HEK293T (cell line): ENCODE measurements around the gene PLEK2.

ENCODE experiments used
- ARNT ChIP-seq: fragments of 450-650 bp; IDR thresholded peaks from 2 replicates; pipeline ENCODE4 v1.6.1; 2017; ENCODE audit warnings: mild to moderate bottlenecking
- BHLHE40 ChIP-seq: fragments of 450-650 bp; IDR thresholded peaks from 2 replicates; pipeline ENCODE4 v1.6.1; 2016; ENCODE audit warnings: mild to moderate bottlenecking, moderate library complexity, borderline replicate concordance
- CTBP1 ChIP-seq: fragments of 450-650 bp; IDR thresholded peaks from 2 replicates; pipeline ENCODE4 v1.6.1; 2016; ENCODE audit warnings: borderline replicate concordance
- ELF4 ChIP-seq: fragments of 450-650 bp; IDR thresholded peaks from 2 replicates; pipeline ENCODE4 v1.6.1; 2017; ENCODE audit warnings: antibody characterized with exemption
- FOXA1 ChIP-seq: fragments of 450-650 bp; IDR thresholded peaks from 2 replicates; pipeline ENCODE4 v1.6.1; 2016; ENCODE audit warnings: mild to moderate bottlenecking
- FOXK2 ChIP-seq: fragments of 450-650 bp; IDR thresholded peaks from 2 replicates; pipeline ENCODE4 v1.6.1; 2016; ENCODE audit warnings: mild to moderate bottlenecking
- FOXM1 ChIP-seq: fragments of 450-650 bp; IDR thresholded peaks from 2 replicates; pipeline ENCODE4 v1.6.1; 2017; ENCODE audit warnings: mild to moderate bottlenecking, borderline replicate concordance
- L3MBTL2 ChIP-seq: fragments of 450-650 bp; conservative IDR thresholded peaks from 2 replicates; pipeline ENCODE4 v1.6.1; 2016; ENCODE audit warnings: mild to moderate bottlenecking
- LEF1 ChIP-seq: fragments of 450-650 bp; IDR thresholded peaks from 2 replicates; pipeline ENCODE4 v1.6.1; 2017; ENCODE audit warnings: mild to moderate bottlenecking, borderline replicate concordance
- PKNOX1 ChIP-seq: fragments of 450-650 bp; IDR thresholded peaks from 2 replicates; pipeline ENCODE4 v1.6.1; 2016
- SP1 ChIP-seq: fragments of 450-650 bp; IDR thresholded peaks from 2 replicates; pipeline ENCODE4 v1.6.1; 2017
- SUZ12 ChIP-seq: fragments of 450-650 bp; IDR thresholded peaks from 2 replicates; pipeline ENCODE4 v1.6.1; 2016; ENCODE audit warnings: mild to moderate bottlenecking
- TARDBP ChIP-seq: fragments of 450-650 bp; IDR thresholded peaks from 2 replicates; pipeline ENCODE4 v1.6.1; 2016
- ZNF384 ChIP-seq: fragments of 450-650 bp; IDR thresholded peaks from 2 replicates; pipeline ENCODE4 v1.6.1; 2016

- TF ChIP-seq FOXA1 (no peak), TARDBP (no peak), FOXM1 (no peak), ARNT (no peak), BHLHE40 (no peak), PKNOX1 (no peak), LEF1 (no peak), ELF4 (no peak), SP1 (no peak), CTBP1 (no peak), FOXK2 (no peak), SUZ12 (no peak), ZNF384 (no peak), L3MBTL2 (no peak)
Measured at GRCh38 chr14:67421356-67422224, 9.6 kb upstream of the PLEK2 start.
